NCI-H524 treated with DMSO at 0.1 percent for 48 hours (cell line): ENCODE measurements around the gene JADE1.

Experiments used
- DNase-seq: peaks from one replicate; lab custom pipeline; 2025; lab: John Stamatoyannopoulos, UW

The JADE1 gene

DNA sequence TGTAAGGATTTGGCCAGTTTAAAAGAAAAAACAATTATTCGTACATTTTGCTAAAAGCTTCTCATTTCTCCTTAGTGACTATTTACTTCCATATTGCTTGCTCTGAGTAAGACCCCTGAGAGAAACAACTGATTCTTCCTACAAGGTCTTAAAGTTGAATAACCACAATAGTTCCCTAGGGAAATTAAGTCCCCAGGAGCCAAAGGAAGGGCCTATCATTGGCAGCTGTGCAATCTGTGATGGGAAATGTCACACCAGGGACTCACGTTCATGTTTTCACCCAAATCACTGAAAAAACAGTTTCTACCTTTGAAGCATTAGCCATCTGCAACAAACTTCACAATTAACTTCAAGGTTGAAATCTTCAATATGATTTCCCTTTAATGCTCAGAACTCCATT lies 66.7 kb downstream of the JADE1 start:
- DNase-seq, result no peak

DNA sequence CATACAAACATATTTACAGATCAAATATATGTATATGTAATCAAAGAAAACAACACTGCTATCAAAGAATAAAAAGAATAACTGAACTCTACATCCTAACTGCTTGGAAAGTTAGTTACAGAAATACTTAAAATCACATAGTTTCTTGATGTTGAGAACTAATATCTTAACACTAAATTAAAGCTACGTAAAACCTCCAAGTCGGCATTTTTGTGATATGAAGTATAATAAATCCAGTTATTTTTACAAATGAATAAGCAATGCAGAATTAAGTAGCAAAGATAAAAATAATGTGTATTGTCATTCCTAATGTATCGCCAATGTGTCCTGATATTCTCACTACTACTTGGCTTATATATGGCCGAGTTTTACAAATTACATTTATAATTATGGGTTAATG lies 68.4 kb downstream of the JADE1 start:
- no peak for DNase-seq

DNA sequence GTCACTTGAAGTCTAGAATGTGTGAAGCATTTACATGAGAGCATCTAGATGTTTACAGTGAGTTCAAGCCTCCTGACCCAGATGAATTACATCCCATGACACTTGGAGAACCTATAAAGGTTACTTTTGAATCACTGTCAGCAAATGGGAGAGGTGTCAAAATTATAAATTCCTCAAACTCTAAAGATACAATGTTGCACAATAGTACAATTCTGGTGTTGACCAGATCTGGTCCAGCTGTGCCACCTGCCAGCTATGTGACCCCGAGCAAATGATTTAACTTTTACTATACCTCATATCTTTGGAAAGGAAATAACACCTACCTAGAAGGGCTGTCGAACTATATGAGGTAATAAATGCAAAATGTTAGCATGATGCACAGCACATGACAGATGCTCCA lies 69.8 kb downstream of the JADE1 start:
- DNase-seq, result no peak

DNA sequence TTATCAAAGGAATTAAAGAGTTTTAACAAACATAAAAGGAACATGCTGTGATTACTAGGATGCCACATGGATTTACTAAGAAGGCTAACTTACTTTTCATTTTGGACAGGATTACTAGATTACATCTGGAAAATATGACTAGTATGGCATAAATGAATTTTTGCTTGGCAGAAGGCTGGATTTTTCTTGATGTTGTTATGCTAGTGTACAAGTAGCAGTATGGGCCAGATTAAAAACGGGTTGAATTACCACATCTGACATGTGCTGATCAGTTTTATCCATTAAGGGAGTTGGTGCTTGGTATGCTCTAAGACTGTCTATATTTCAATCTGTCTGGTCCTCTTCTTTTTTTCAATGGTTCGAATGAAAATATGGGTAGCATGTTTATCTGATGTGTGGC lies 70.5 kb downstream of the JADE1 start:
- no peak for DNase-seq

DNA sequence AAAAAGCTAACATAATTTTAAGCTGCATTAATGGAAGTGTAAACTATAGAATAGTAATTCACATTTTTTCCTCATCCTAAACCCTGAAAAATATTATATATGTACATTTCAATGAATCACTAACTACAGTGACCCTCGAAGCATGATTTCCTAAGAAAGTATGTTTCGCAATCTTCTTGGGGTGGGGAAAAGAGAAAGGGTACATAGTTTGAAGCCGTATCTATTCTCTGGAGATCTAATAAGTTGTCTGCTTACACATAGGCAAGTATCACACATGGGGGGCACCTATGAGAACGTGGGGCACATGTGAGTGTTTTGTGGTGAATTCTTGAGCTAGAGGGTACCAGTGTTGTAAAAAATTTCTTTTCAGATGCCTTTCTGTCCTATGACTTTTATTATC lies 71.2 kb downstream of the JADE1 start:
- no peak for DNase-seq

DNA sequence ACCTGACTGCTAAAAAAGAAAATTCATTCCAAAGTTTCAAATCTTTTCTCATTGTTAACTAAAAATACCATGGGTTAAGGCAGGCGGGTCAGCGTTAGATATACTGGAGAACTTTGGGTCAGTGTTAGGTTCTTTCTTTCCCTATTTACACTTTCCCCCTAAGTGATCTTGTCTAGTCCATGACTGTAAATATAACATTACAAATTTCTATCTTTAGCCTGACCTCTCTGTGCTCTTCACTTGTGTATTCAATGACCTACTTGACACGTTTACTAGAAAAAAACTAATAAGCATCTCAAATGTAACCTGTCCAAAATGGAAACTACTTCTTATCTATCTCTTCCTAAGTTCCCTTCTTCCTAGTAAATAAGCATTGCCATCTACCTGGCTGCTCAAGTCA lies 95.3 kb downstream of the JADE1 start:
- no peak for DNase-seq

DNA sequence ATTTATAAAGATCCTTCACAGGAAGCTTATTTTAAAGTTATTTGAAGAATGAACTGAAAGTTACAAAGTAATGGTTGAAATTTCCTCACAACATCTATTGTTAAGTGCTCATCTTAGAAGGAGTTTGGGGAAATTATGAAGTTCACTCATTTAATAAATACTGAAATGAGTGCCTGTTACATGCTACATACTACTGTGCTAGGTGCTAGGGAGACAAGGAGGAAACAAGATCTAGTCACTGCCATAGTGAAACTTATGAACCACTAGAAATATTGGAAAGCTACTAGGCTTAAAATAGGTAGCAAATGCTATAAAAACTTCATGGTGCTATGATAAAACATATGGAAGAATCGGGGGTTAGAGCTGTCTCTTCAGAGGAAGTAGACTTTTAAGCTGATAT lies 97.1 kb downstream of the JADE1 start:
- DNase-seq, result no peak

DNA sequence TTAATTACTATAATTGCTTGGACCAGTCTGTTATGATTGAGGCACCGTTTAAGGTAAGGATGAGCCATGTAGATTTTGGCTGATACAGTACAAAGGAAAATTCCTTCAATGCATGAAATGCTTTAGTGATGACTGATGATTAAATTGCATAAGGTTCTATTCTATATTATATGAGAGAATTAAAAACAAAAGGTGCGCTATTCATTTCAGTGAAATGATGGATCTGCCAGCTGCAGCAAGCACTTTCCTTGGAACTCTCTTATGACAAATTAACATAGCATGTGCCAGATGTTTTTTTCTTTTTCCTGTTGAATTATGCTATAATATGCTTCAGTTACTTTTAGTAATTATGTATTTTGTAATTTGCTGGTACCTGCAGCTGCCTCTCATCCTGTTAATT lies 98.5 kb downstream of the JADE1 start:
- no peak for DNase-seq

DNA sequence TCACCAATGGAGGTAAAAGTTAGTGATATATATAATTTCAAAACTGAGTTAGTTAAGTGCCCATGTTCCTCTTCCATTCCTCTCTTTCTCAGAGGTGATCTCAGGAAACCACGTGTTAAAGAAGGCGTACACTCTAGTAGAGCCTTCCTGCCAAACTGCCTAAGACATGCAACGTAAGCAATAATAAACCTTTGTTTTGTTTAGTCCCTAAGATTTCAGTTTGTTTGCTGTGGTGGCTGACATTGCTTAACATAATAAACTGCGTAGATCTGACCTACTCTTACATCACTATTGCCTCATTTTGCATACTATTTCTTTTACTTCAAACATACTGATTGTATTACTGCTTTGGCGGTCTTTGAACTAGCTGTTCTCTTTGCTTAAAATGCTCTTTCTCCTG lies 99.2 kb downstream of the JADE1 start:
- DNase-seq, result no peak

DNA sequence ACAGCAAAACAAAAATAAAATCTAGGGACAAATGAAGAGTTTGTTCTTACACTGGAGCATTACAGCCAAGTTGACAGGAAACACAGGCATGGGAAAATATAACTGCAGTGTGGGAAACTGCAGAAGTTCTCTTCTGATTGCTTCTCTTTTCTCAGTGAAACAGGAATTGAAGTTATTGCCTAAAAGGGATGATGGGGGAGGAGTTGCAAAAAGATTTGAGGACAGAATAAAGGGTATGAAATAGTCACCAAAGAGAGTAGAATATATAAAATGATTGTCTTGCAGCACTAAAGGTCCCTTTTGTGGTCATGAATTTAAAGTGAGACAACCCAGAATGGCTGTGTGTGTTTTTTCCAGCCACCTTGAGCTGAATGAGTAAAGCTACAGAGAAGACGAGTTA lies 103.7 kb downstream of the JADE1 start:
- no peak for DNase-seq

DNA sequence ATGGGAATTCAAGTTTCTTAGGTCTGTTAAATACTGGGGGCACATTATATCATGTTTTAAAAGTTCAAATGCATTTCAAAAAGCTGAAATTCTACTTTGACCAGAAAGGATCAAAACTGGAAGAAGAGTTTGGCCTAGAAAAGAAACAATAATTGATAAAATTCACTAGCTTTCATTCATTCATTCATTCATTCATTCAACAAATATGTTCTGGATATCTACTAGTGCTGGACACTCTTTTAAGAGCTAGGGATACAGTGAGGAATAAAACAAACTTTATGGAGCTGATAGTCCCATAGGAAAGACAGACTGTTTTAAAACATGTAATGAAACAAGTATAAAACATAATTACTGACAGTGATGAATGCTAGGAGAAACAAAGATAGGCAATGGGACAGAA lies 106.0 kb downstream of the JADE1 start:
- no peak for DNase-seq

DNA sequence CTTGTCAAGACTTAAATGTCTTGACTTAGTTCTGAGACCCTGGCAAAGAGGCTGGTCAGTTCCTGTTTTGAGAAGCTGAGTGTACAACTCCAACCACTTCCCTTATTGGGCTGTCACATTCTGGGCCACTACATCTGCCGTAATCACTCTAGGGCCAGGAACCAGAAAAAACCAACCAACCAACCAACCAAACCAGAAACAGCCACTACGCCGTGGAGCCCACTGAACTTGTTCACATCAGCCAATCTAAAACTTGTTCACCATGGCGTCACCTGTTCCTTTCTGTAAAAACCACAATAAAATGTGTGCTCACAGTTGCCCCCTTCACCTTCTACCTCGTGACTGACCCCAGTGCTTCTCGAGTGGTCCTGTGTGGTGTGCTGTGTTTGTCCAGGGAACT lies 107.3 kb downstream of the JADE1 start:
- no peak for DNase-seq

DNA sequence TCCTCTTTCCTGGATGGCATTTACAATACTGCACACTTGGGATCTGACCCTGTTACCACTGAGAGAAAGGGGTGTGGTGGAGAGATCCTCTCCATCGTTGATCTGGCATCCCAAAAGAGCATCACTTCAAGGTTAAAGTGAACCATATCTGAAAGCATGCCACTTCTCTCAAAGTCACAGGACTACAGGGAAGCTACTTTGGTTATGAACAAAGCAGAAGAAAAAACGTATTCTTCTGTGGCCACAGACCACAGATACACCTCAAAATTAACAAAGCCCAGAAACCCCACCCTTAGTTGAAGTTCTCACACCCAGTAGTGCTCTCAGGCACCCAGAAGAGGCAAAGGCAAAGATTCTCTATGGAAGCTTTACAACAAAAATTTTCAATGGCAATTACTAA lies 108.3 kb downstream of the JADE1 start:
- DNase-seq, result no peak

DNA sequence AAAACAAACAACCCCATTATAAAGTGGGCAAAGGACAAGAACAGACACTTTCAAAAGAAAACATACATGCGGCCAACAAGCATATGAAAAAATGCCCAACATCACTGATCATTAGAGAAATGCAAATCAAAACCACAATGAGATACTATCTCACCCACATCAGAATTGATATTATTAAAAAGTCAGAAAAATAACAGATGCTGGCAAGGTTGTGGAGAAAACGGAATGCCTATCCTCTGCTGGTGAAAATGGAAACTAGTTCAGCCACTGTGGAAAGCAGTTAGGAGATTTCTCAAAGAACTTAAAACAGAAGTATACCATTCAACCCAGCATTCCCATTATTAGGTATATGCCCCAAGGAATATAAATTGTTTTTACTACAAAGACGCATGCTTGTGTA lies 112.5 kb downstream of the JADE1 start:
- DNase-seq, result no peak
